GM10847 (cell line): ENCODE measurements around the gene ANKRD17.
A peak's percentile ranks its signal among the peaks of the same experiment; 100 is the strongest.

ENCODE experiments used
- POLR2A ChIP-seq: IDR thresholded peaks from 2 replicates; pipeline ENCODE4 v1.6.1; 2011; ENCODE audit not compliant: insufficient read length; ENCODE audit errors: extremely low read depth

ANKRD17 gene

GRCh38 chr4:73099143-73099542 lies 159.5 kb downstream of the ANKRD17 start:
- TF ChIP-seq POLR2A, result no peak

- no peak for TF ChIP-seq POLR2A
These were observed 159.9 kb downstream of the ANKRD17 start for GRCh38 chr4:73098713-73099112.

- no peak for TF ChIP-seq POLR2A
These were observed 160.6 kb downstream of the ANKRD17 start for GRCh38 chr4:73098016-73098415.

- no peak for TF ChIP-seq POLR2A
These were observed 165.7 kb downstream of the ANKRD17 start for GRCh38 chr4:73092868-73093267.

- no peak for TF ChIP-seq POLR2A
These were observed 167.9 kb downstream of the ANKRD17 start for GRCh38 chr4:73090738-73091137.

- no peak for TF ChIP-seq POLR2A
These were observed 170.7 kb downstream of the ANKRD17 start for GRCh38 chr4:73087871-73088270.

- TF ChIP-seq POLR2A, result no peak
These were observed 172.3 kb downstream of the ANKRD17 start for GRCh38 chr4:73086095-73086868.

GRCh38 chr4:73080789-73081188 lies 177.8 kb downstream of the ANKRD17 start:
- TF ChIP-seq POLR2A, result no peak

- no peak for TF ChIP-seq POLR2A
These were observed 182.8 kb downstream of the ANKRD17 start for GRCh38 chr4:73075832-73076231.

GRCh38 chr4:73070074-73070390 lies 188.6 kb downstream of the ANKRD17 start:
- TF ChIP-seq POLR2A, result no peak

GRCh38 chr4:73069338-73070073 lies 189.1 kb downstream of the ANKRD17 start, which contains the start of gene COX18:
Gene COX18 (minus strand): TSS chr4:73069716. CDS start chr4:73069649, 67 bp downstream.
- TF ChIP-seq POLR2A, result peak; percentile 92

GRCh38 chr4:73068491-73069337 lies 189.9 kb downstream of the ANKRD17 start:
- TF ChIP-seq POLR2A, result no peak

GRCh38 chr4:73067971-73068394 lies 190.6 kb downstream of the ANKRD17 start:
- TF ChIP-seq POLR2A, result no peak

GRCh38 chr4:73066928-73067327 lies 191.7 kb downstream of the ANKRD17 start:
- no peak for TF ChIP-seq POLR2A

- TF ChIP-seq POLR2A, result no peak
These were observed 192.2 kb downstream of the ANKRD17 start for GRCh38 chr4:73066445-73066844.
